Prostate gland (tissue), 2 donors: ENCODE results near the gene BCAT1.

Experiments used
- POLR2AphosphoS5 ChIP-seq: sonication (generic); formaldehyde crosslinking; IDR thresholded peaks from one replicate; pipeline ENCODE4 v1.6.1; 2017; ENCODE audit warnings: antibody characterized with exemption
- TF ChIP-seq, protein P1 (sequence below), 4 experiments: fragments of 200-600 bp in 2 of 4; fragments of 450-650 bp in 2 of 4; sonication (generic) in 2 of 4; IDR thresholded peaks; 1 replicate in 3 of 4; 2 replicates in 1 of 4; pipeline ENCODE4 v1.5.1; 2016 to 2019; ENCODE audit warnings: antibody characterized with exemption in 4 of 4, mild to moderate bottlenecking in 2 of 4, moderate library complexity in 2 of 4

DNA sequence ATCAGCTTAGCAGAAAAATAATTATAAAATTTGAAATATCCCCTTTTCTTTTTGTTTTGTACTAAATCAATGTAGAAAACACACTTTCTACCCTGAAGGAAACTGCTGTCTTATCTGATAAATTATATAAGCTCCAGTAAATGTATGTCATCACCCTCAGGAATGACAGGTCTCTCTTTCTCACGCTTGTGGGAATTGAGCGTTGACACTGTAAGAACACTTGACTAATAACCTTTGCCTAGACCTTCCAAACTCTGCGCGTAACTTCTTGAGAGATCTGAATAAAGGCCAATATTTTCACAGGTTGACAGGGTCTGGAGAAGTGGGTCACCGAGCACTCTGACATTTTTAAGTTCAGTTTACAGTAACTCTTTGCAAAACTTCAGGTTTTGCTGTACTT, 138.5 kb downstream of the BCAT1 start:
- TF ChIP-seq, protein P1, sequence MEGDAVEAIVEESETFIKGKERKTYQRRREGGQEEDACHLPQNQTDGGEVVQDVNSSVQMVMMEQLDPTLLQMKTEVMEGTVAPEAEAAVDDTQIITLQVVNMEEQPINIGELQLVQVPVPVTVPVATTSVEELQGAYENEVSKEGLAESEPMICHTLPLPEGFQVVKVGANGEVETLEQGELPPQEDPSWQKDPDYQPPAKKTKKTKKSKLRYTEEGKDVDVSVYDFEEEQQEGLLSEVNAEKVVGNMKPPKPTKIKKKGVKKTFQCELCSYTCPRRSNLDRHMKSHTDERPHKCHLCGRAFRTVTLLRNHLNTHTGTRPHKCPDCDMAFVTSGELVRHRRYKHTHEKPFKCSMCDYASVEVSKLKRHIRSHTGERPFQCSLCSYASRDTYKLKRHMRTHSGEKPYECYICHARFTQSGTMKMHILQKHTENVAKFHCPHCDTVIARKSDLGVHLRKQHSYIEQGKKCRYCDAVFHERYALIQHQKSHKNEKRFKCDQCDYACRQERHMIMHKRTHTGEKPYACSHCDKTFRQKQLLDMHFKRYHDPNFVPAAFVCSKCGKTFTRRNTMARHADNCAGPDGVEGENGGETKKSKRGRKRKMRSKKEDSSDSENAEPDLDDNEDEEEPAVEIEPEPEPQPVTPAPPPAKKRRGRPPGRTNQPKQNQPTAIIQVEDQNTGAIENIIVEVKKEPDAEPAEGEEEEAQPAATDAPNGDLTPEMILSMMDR (IDR thresholded peaks at IDR 0.05), result no peak
- no peak for TF ChIP-seq POLR2AphosphoS5
